ENCODE results near the gene LSMEM2. TPM values are rescaled to one million over a fixed set of nuclear protein-coding genes. Genes with fewer than 3 reads are reported as not detected.

Gene LSMEM2
- total and polyA plus RNA-seq, 8 donors: 0.15 to 0.61 (median 0.41) TPM; not detected in 1

DNA sequence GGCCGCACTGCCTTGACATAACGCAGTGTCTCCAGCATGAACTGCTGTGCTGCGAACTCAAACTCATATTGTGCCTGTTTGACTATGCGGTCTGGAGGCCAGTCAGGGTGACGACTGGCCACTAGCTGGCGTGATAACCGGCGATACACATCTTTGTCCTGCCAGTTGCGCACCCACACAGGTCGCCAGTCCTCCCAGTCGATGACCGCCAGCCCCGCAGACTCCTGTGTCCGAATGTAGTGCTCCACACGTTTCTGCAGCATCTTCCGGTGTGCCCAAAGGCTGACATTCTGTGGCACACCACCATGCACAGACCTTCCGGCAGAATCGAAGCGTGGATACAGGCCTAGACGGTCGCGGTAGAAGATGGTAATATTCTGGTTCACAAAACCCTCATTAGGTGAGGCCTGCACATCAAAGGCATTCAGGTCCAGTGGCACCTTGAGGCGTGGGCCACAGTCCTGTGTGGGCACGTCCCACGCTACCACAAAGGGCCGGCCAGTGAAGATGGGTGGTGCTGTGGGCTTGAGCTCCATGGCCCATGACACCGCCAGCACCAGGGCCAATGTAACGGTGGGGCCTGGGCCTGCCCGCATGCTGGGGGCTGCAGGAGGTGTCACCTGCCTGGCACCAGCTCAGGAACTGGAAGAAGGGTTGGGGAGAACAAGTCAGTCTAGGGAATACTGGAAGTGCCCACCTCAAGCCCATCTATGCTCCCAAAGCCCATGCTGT lies 41.2 kb downstream of the LSMEM2 start:
- Histone ChIP-seq H3K27me3 (no peaks in the 10 kb centered on the region), H3K4me1 (peaks cover 45 to 90% of the 10 kb centered on the region in 2 donors), H3K36me3 (peaks cover 0 to 42% of the 10 kb centered on the region in 2 donors), H3K27ac (peak overlapping the region; percentile 90 to 93), H3K4me3 (peak overlapping the region; percentile 76 to 91), H3K9me3 (no peaks in the 10 kb centered on the region)
- ATAC-seq (no peak), DNase-seq (no peak)
- TF ChIP-seq CTCF (IDR thresholded peaks at IDR 0.05): no peak
- intact Hi-C loops (cut with DNase I): no loop called here

- intact Hi-C loops (cut with DNase I): no loop called here
- H3K4me3 ChIP-seq: peak overlapping the region; percentile 76 to 91
- no peaks in the 10 kb centered on the region for H3K27me3 ChIP-seq
- peak in 3 of 4 donors; percentile 84 to 94 (median 89) for DNase-seq
- H3K36me3 ChIP-seq: peaks cover 0 to 50% of the 10 kb centered on the region in 2 donors
- ATAC-seq: peak; percentile 60
- H3K4me1 ChIP-seq: peaks cover 45 to 90% of the 10 kb centered on the region in 2 donors
- no peaks in the 10 kb centered on the region for H3K9me3 ChIP-seq
- H3K27ac ChIP-seq: peak overlapping the region; percentile 90 to 93
- TF ChIP-seq CTCF (IDR thresholded peaks at IDR 0.05): no peak
Observed at GRCh38 chr3:50320853-50321335, 42.0 kb downstream of the LSMEM2 start.

- H3K27me3 ChIP-seq: no peaks in the 10 kb centered on the region
- H3K36me3 ChIP-seq: peaks cover 0 to 52% of the 10 kb centered on the region in 2 donors
- ATAC-seq: peak; percentile 73
- H3K4me3 ChIP-seq: peak overlapping the region; percentile 76 to 91
- peak in 1 of 2 donors; percentile 63 for TF ChIP-seq CTCF (IDR thresholded peaks at IDR 0.05)
- H3K27ac ChIP-seq: peak overlapping the region; percentile 90 to 93
- H3K4me1 ChIP-seq: peaks cover 45 to 89% of the 10 kb centered on the region in 2 donors
- peak; percentile 89 to 96 (median 92) for DNase-seq
- intact Hi-C loops (cut with DNase I): no loop called here
- H3K9me3 ChIP-seq: no peaks in the 10 kb centered on the region
Observed at GRCh38 chr3:50321336-50322114, 42.6 kb downstream of the LSMEM2 start.

- ATAC-seq (no peak), DNase-seq (no peak)
- Histone ChIP-seq H3K27me3 (no peaks in the 10 kb centered on the region), H3K4me3 (peak overlapping the region; percentile 76 to 91), H3K4me1 (peaks cover 44 to 89% of the 10 kb centered on the region in 2 donors), H3K36me3 (peaks cover 0 to 47% of the 10 kb centered on the region in 2 donors), H3K27ac (peak overlapping the region; percentile 90 to 93), H3K9me3 (no peaks in the 10 kb centered on the region)
- no peak for TF ChIP-seq CTCF (IDR thresholded peaks at IDR 0.05)
- intact Hi-C loops (cut with DNase I): no loop called here
Observed at GRCh38 chr3:50322115-50322385, 43.2 kb downstream of the LSMEM2 start.
